Inferior parietal cortex (tissue), 1 donor: ENCODE results near the gene OLFM1.
"Not testable (repeated sequence)": the region's sequence is repeated elsewhere in the genome, so short reads cannot be mapped to it uniquely, and the experiment has no call there.

Experiments used
- DNase-seq: peaks from one replicate; pipeline ENCODE4 v3.0.0-alpha.2; 2016; ENCODE audit errors: extremely low spot score

Gene OLFM1

GRCh38 chr9:135152614-135153334 lies 65.3 kb downstream of the OLFM1 start:
- no peak for DNase-seq

DNA sequence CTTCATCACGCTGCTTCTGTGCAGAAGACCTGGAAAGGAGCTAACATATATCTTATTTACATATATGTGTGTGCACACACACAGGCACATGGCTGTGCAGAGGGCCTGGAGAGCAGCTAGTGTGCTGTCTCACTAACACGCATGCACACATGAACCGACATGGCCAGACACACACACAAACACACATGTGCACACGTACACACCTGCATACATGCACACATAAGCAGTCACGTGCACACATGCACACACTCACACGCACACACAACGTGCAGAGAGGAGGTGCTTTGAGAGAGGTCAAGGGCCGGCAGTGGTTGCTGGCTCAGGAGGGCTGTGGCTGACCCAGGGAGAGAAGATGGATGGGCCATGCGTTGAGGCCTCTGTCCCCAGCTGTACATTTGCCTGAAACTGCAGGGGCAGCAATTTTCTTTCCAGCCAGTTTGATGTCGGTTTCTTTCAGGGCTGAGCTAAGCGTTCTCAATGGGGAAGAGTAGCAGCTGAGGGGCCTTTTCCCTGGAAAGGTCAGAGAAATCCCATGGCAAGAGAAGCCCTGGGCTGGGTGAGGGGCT lies 66.7 kb downstream of the OLFM1 start:
- no peak for DNase-seq

DNA sequence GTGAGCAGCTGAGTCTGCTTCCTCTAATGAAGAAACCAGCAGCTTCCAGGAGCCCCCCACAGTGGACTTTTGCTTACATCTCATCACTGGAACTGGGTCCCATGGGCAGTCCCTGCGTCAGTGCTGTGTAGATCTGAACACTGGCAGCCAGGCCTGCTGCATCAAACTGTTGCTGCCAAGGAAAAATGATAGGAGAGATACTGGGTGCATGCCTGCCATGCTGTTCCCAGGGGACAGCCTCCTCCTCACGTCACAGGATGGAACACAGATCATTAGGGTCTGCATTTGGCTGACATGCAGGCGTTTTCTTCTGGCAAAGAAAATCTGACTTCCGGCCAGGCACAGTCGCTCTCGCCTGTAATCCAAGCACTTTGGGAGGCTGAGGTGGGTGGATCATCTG lies 67.9 kb downstream of the OLFM1 start:
- no peak for DNase-seq

DNA sequence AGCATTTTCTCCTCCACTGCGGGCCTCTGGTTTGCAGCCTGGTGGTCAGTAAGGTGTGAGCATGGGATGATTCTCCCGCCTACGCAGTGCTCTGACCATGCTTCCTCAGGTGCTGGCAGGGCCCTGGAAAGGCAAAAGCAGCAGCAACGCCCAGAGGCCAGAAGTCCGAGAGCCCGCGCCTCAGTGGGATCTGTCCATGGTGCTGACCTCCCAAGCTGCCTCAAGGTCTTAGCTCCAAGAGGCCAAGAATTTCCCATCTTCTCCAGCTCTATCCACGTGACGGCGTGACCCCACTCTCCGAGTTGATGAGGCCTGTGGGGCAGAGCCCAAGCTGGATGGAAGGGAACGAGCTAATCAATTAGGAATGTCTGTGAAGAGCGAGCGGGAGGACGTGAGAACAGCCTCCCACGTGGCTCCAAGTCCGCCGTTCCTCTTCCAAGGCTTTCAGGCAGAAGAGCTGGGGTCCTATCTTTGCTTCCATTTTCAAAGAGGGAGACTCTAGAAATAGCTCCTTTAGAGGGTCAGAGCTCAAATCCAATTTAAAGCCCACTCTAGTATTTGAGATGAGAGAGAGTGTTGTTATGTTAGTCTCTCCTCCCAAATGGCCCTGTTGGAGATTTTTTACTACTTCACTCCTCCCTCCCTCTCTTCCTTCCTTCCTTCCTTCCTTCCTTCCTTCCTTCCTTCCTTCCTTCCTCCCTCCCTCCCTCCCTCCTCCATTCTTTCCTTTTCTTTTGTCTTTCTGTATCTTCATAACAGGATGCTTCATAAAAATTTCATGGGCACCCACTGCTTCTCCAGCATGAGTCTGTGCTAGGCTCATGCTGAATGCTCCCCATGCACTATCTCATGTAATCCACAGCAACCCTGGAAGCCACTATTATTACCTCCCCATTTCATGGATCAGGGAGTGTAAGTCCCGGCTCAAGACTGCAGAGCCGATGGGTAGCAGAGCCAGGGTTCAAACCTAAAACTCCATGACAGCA lies 69.3 kb downstream of the OLFM1 start:
- DNase-seq, result no peak

DNA sequence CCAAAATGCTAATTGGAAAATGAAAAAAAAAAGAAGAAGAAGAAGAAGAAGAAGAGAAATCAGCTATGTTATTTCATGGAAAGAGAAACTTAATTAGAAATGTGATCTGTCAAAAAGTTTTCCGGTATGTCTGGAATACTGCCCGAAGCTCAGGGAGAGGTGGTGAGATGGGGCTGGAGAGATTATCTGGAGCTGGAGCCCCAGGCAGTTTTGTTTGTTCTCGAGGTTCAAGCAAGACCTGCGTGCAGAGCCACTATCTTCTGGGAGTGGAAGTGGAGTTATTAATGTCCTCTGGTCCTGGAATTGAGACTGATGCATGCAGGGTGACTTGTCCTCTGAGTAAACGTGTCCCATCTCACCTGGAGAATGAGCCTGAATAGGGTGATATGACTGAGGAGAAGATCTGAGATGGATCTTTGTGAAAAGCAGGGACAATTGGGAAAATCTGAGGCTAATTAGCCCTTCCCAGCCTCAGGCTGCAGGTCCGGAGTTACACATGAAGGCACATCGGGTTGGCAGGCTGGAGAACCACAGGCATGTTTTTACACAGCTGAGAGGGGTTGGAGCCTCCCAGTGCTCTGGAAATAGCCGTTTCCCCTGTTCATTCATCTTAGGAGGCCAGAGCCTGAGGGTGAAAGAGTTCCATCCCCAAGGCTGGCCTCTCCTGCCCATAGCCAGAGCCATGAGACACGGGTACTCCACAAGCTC lies 70.5 kb downstream of the OLFM1 start:
- no peak for DNase-seq

- DNase-seq, result no peak
These were observed 71.1 kb downstream of the OLFM1 start for GRCh38 chr9:135158564-135158937.

- no peak for DNase-seq
These were observed 72.3 kb downstream of the OLFM1 start for GRCh38 chr9:135159801-135160200.

GRCh38 chr9:135160862-135161261 lies 73.4 kb downstream of the OLFM1 start:
- DNase-seq, result no peak

GRCh38 chr9:135162599-135162998 lies 75.1 kb downstream of the OLFM1 start:
- DNase-seq, result not testable (repeated sequence)

DNA sequence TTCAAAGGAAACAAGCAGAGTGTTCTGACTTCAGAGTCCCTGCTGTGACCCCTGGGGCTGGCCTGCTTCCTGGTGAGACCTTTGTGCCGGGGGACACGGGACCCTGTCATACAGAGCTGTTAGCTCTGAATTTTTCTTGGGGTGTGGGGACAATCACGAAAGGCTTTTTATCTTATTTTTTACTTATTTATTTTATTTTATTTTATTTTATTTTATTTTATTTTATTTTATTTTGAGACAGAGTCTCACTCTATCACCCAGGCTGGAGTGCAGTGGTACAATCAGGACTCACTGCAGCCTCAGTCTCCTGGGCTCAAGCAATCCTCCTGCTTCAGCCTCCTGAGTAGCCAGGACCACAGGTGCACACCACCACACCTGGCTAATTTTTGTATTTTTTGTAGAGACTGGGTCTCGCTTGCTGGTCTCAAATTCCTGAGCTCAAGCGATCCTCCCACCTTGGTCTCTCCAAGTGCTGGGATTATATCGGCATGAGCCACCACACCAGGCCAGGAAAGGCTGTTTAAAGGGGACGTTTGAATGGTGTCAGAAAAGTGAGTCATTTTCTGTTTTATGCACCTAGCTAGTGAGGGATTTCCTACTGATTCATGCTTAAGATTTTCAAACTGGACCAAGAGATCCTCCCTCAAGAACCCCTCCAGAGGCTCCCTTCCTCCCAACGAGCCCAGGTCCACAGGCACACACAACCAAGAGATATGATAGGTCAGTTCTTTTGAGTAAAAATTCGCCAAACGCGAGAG lies 75.7 kb downstream of the OLFM1 start:
- no peak for DNase-seq

GRCh38 chr9:135164036-135164435 lies 76.6 kb downstream of the OLFM1 start:
- no peak for DNase-seq

DNA sequence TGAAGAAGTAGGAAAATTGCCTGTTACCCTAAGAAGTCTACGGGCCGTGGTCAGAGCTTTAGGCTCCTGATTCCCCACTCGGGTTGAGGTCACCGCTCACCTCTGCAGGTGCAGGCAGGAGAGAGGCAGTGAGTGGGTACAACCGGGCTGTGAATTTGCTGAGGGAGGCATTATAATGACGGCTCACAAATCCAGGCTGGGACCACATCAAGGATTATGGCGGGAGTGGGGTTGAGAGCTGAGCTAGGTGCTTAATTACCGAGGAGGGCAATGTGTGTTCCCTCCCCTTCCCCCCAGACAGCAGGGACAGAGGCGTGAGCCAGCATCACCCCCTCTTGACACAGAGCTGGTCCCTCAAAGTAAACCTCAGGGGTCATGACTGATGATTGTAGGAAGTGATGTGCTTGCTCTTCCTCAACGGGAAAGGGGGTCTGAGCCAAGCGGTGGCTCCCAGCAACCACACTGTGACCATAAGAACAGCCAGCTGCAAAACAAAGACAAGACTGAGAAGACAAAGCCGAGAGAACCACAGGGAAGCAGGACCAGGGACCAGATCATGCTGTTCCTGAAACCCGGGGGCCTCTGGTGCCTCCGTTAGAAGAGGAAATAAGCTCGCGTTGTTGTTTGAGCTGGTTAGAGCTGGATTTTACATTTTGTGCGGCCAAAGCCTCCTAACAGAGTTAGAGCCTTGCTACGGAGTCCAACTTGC lies 77.7 kb downstream of the OLFM1 start:
- no peak for DNase-seq

DNA sequence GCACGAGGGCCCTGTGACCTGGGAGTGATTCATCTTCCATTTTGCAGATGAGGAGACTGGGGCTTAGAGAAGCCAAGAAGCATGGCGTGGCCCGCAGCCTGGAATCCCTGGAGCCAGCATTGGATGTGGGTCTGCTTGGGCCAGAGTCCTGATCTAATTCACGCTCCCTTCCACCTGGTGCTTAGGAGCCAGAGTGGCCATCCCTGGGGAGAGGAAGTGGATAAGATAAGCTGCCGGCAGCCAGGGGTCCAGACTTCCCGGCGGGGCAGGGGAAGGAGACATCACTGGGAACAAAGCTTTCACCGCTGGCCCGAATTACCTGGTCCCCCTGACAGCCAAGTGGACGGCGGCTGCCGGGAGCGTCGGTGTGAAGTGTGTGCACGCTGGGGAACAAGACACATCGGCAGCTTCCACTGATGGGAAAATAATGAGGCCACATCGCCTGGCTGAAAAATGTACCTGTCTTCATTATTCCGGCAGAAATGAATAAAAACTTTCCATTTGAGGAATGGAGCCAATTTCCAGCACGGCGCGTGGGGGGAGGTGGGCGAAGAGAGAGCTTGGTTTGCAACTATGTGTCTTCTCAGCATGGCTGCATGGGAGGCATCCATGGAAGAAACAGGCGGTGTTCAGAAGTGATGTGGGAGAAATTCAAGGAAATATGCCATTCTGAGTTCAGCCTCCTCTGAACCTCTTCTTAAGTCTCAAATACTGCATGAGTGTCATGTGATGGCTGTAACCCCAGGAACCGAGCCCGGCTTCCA lies 78.5 kb downstream of the OLFM1 start:
- DNase-seq, result peak; percentile 51

DNA sequence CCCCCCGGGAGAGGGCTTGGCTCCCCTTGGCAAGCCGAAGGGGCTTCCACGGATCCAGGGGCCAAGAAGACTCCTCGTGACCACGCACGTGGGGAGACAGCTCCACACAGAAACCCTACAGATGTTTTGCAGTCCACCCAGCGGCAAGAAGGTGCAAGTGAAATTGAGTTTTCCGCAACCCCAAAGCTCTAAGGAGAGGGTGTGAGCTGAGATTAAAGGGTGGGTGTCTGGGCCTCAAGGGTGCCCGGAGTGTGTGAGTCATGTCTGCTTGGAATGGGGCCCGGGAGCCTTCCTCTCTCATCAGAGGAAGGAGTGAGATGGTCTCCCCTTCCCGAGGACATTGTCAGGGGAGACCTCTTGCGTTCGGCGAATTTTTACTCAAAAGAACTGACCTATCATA lies 79.1 kb downstream of the OLFM1 start:
- DNase-seq, result no peak

DNA sequence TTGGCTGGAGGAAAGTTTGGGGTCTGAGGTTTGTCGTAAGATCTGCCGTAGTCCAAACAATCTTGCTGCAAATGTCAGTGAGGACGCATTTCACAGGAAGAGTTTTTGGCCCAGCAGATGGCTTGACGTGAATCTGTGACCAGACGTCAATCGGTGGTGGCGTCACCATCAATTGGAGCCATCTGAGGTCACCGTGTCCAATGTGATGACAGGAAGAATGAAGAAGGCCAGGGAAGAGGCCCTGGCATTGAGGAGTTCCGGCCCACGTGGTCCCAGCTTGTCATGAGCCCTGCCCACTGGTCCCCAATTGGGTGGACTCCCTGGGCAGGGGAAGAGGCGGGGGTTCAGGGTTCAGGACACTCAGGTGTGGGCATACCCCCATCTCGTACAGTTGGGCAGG lies 79.9 kb downstream of the OLFM1 start:
- no peak for DNase-seq

DNA sequence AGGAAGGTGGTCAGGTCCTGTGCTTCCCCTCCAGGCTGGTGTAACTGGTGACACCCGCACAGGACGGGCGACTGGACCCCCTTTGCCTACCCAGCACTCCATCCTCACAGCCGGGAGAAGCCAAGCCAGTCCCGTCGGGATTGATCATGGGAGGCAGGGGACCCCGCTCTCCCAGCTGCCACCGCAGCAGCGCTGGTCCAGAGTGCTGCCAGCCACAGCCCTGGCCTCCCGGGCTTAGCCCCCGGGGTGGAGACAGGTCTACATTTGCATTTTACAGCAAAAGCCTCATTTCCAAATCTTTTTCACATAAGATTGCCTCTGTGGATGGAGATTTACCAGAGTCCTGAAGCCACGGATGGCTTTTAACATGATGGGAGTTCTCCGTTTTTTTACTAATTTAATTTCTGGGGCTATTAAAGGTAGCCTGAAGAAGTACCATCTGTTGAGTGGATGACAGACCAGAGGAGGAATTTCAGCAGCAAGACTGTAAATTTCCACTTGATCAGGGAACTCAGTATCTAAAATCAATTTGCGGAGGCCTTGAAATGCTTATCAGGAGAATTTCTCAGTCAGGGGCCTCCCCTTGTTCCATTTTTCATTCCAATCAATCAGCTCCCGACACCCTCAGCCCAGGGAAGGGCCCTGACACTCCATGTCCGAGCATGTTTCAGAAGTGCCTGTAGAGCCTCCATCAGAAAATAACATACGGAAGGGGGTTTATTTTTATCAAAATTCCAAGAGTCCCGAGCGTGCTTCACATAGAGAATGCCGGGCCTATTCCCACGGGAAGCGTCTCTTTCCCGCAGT lies 80.6 kb downstream of the OLFM1 start:
- DNase-seq, result no peak

- DNase-seq, result no peak
These were observed 82.3 kb downstream of the OLFM1 start for GRCh38 chr9:135169709-135170226.

DNA sequence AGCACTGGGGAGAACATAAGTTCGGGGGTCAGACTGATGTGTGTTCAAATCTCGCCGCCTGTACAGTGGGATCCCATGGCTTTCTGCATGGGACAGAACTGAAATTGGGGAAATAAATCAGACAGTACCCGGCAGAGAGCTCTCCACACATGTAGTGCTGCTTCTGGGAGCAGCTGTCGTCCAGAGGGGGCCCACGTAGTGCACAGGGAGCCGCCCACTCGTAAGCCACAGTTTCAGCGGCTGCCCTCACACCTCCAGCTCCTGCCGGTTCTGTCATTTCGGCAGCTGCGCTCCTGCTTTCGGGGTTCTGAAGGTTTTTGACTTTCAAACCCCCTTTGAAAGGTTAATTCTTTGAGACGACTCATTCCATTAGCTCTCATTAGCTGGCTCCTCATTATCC lies 83.1 kb downstream of the OLFM1 start:
- DNase-seq, result no peak
